22Rv1 (cell line): ENCODE data around the gene CDKAL1.

ENCODE experiments used
- CTCF ChIP-seq: fragments of 450-650 bp; IDR thresholded peaks from 2 replicates; pipeline ENCODE4 v1.5.1; 2017; ENCODE audit warnings: mild to moderate bottlenecking
- ZFX ChIP-seq: fragments of 450-650 bp; IDR thresholded peaks from 2 replicates; pipeline ENCODE4 v1.6.1; 2017; ENCODE audit warnings: antibody characterized with exemption, borderline replicate concordance

GRCh38 chr6:21023210-21023609 is 489.0 kb downstream of the CDKAL1 start:
- no peak for TF ChIP-seq CTCF
- no peak for TF ChIP-seq ZFX
